ENCODE results near the gene NOTO. TPM values are rescaled to one million over a fixed set of nuclear protein-coding genes. Genes with fewer than 3 reads are reported as not detected.

The NOTO gene
- total and polyA plus RNA-seq, 10 of the 15 experiments (the other 5 are each of a cell fraction or from before 2014, with no cell fraction given) = not detected

GRCh38 chr2:73228631-73229030, 26.3 kb downstream of the NOTO start:
- Histone ChIP-seq H3K4me2 (ENCODE audit: control insufficient read depth, insufficient read depth) (no peak overlapping the region), H3K79me2 (ENCODE audit: control insufficient read depth, insufficient read depth, low read length) (no peaks in the 10 kb centered on the region; the same call in 1 of the 2 replicates), H4K20me1 (ENCODE audit: control insufficient read depth, insufficient read depth) (no peaks in the 10 kb centered on the region), H3K9ac (ENCODE audit: control insufficient read depth, insufficient read depth, low read length) (no peak overlapping the region), H2AFZ (ENCODE audit: control insufficient read depth, low read depth, low read length) (no peak overlapping the region), H3K9me3 (replicated peaks; ENCODE audit: control insufficient read depth, insufficient read depth, low read length) (no peaks in the 10 kb centered on the region), H3K4me1 (ENCODE audit: control insufficient read depth, insufficient read depth, low read length) (peaks cover 4% of the 10 kb centered on the region), H3K27me3 (replicated peaks in 1 of 2; ENCODE audit: control insufficient read depth in 2 of 2, insufficient read depth in 2 of 2, low read length in 1 of 2) (no peaks in the 10 kb centered on the region), H3K36me3 (ENCODE audit: control insufficient read depth in 2 of 2, insufficient read depth in 2 of 2, low read length in 1 of 2) (peaks cover 0 to 4% of the 10 kb centered on the region in 2 experiments; a peak in 2 of 4 replicates), H3K27ac (ENCODE audit: control insufficient read depth, insufficient read depth) (no peak overlapping the region), H3K4me3 (no peak overlapping the region)
- 91% methylated on average over 14 of the region's 14 CpGs for WGBS (ENCODE audit: insufficient coverage, insufficient replicate concordance, low lambda C conversion rate, missing lambda C conversion rate)
- ChIA-PET RAD21 (ENCODE audit: unreplicated experiment) (no interaction called here), SMC1A (ENCODE audit: uncharacterized antibody, unreplicated experiment) (no interaction called here), POLR2A (no interaction called here), CTCF (interaction anchor here (0.7 to 3.9 kb wide), 3 partner anchors 14 to 23 kb away, joined by 3 to 27 read pairs (median 3); partner anchors contain the start of gene SMYD5)
- BruUV-seq (replicated peaks) = no TSS peak
- intact Hi-C loops (cut with micrococcal nuclease; ENCODE audit: unreplicated experiment) = no loop called here
- in situ Hi-C loops (cut with MboI) = no loop called here
- ATAC-seq = no peak
- DNase-seq (ENCODE audit: low read depth, low spot score) = no peak
- TF ChIP-seq IRF4 (IDR thresholded peaks at IDR 0.05; ENCODE audit: low read depth, low read length) = no peak
- peak; percentile 17; the same call in 1 of the 2 replicates for TF ChIP-seq POLR2A (IDR thresholded peaks at IDR 0.05; ENCODE audit: low read depth, low read length)
- FAIRE-seq = no peak

GRCh38 chr2:73232403-73233153, 30.2 kb downstream of the NOTO start:
- ChIA-PET RAD21 (ENCODE audit: unreplicated experiment) (interaction anchor here (0.5 to 3.2 kb wide), 8 partner anchors 12 to 1718 kb away, joined by 3 to 22 read pairs (median 4); partner anchors contain the start of gene SMYD5), POLR2A (interaction anchor here (0.5 to 3.4 kb wide), 7 partner anchors 12 to 125 kb away, joined by 3 to 14 read pairs (median 4); partner anchors contain the start of genes FBXO41 and SMYD5), CTCF (interaction anchor here (0.9 to 9.8 kb wide), 5 partner anchors 13 to 127 kb away, joined by 3 to 99 read pairs (median 7); partner anchors contain the start of genes EGR4 and SMYD5), SMC1A (ENCODE audit: uncharacterized antibody, unreplicated experiment) (interaction anchor here (1.1 to 2.4 kb wide), 4 partner anchors 15 to 58 kb away, joined by 3 to 10 read pairs (median 6); no protein-coding TSS in a partner anchor)
- peaks cover 4% of the 10 kb centered on the region for H3K4me1 ChIP-seq (ENCODE audit: control insufficient read depth, insufficient read depth, low read length)
- H3K36me3 ChIP-seq (ENCODE audit: control insufficient read depth in 2 of 2, insufficient read depth in 2 of 2, low read length in 1 of 2) = peaks cover 0 to 6% of the 10 kb centered on the region in 2 experiments; a peak in 2 of 4 replicates
- peak overlapping the region; percentile 50 for H3K27ac ChIP-seq (ENCODE audit: control insufficient read depth, insufficient read depth)
- ATAC-seq (peak; percentile 13), DNase-seq (ENCODE audit: low read depth, low spot score) (no peak), FAIRE-seq (no peak)
- no peaks in the 10 kb centered on the region for H3K9me3 ChIP-seq (replicated peaks; ENCODE audit: control insufficient read depth, insufficient read depth, low read length)
- peaks cover 35% of the 10 kb centered on the region for H3K79me2 ChIP-seq (ENCODE audit: control insufficient read depth, insufficient read depth, low read length)
- H2AFZ ChIP-seq (ENCODE audit: control insufficient read depth, low read depth, low read length) = peak overlapping the region; percentile 86
- H4K20me1 ChIP-seq (ENCODE audit: control insufficient read depth, insufficient read depth) = 0 out of 2 replicates have a peak, but pooled peaks cover 4% of the 10 kb centered on the region
- H3K27me3 ChIP-seq (replicated peaks in 1 of 2; ENCODE audit: control insufficient read depth in 2 of 2, insufficient read depth in 2 of 2, low read length in 1 of 2) = no peaks in the 10 kb centered on the region
- in situ Hi-C loops (cut with MboI) = no loop called here
- 6% methylated on average over 22 of the region's 37 CpGs for WGBS (ENCODE audit: insufficient coverage, insufficient replicate concordance, low lambda C conversion rate, missing lambda C conversion rate)
- no TSS peak for BruUV-seq (replicated peaks)
- peak overlapping the region; percentile 62; the same call in 1 of the 2 replicates for H3K9ac ChIP-seq (ENCODE audit: control insufficient read depth, insufficient read depth, low read length)
- peak overlapping the region; percentile 78; the same call in 1 of the 2 replicates for H3K4me3 ChIP-seq
- intact Hi-C loops (cut with micrococcal nuclease; ENCODE audit: unreplicated experiment) = loop anchor here (5.0 kb wide), 1 partner anchor 155 kb away; the partner anchor contains the start of gene ALMS1
- H3K4me2 ChIP-seq (ENCODE audit: control insufficient read depth, insufficient read depth) = peak overlapping the region; percentile 99
- TF ChIP-seq NR2C1 (IDR thresholded peaks at IDR 0.05) = 0 out of 2 replicates have a peak, but pooled peaks have one; percentile 39
- TF ChIP-seq CTCF (IDR thresholded peaks at IDR 0.05 in 2 of 3, conservative IDR thresholded peaks at IDR 0.05 in 1 of 3; ENCODE audit: control insufficient read depth in 2 of 3, extremely low read depth in 1 of 3, insufficient read depth in 1 of 3, low read depth in 3 of 3, low read length in 3 of 3) = peak in 2 of 3 experiments; percentile 10 to 12; a peak in 2 of 6 replicates
- 0 out of 2 replicates have a peak, but pooled peaks have one; percentile 58 for TF ChIP-seq SMARCA5 (IDR thresholded peaks at IDR 0.05)
- no peak for TF ChIP-seq USF1 (IDR thresholded peaks at IDR 0.05; ENCODE audit: borderline replicate concordance, extremely low read length, insufficient read depth, low read depth, low read length)
- TF ChIP-seq NKRF (conservative IDR thresholded peaks at IDR 0.05) = peak; percentile 74
- TF ChIP-seq GATAD2B (conservative IDR thresholded peaks at IDR 0.05; ENCODE audit: low read depth) = peak; percentile 13; the same call in 1 of the 2 replicates
- TF ChIP-seq KLF5 (IDR thresholded peaks at IDR 0.05; ENCODE audit: partially characterized antibody) = no peak

Measured in GM12878 (cell line).